GM21360 (cell line): ENCODE measurements around the gene ZNF583.

Experiments
- ATAC-seq: cut with Tn5 transposase; IDR thresholded peaks from one replicate; pipeline ENCODE4 v1.9.1; 2021; ENCODE audit warnings: mild to moderate bottlenecking, moderate library complexity; ENCODE audit not compliant: unreplicated experiment

Gene ZNF583

DNA sequence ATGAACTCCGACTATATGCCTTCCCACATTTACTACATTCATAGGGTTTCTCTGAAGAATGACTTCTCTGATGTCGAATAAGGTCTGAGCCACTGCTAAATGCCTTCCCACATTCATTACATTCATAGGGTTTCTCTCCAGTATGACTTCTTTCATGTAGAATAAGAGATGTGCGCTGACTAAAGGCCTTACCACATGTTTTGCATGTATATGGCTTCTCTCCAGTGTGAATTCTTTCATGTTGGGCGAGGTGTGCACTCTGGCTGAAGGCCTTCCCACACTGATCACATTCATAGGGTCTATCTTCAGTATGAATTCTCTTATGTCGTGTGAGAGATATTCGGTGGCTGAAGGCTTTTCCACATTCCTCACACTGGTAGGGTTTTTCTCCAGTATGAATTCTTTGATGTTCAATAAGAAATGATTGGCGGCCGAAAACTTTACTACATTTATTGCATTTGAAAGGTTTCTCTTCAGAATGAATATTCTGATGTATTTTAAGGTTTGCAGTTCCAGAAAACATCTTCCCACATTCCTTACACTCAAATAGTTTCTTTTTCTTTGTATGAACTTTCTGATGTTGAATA is 37.2 kb downstream of the ZNF583 start:
- ATAC-seq, result no peak

DNA sequence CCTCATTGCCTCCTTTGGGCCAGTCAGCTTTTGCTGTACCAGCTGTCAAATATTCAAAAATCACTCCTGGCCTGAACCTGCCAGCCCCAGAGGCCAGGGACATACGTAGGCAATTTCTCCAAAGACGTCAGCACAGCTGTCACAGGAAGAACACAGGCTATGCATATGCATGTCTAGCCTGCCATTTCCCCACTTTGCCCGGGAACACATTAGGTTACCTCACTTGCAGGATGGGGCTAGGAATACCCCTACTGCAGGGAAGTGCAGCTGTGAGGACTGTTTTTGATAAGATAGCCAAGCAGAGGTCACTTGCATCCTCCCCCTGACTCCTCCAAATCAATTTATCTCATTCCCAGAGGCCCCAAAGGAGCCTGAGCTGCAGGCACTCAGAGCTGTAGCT is 70.2 kb downstream of the ZNF583 start:
- no peak for ATAC-seq

DNA sequence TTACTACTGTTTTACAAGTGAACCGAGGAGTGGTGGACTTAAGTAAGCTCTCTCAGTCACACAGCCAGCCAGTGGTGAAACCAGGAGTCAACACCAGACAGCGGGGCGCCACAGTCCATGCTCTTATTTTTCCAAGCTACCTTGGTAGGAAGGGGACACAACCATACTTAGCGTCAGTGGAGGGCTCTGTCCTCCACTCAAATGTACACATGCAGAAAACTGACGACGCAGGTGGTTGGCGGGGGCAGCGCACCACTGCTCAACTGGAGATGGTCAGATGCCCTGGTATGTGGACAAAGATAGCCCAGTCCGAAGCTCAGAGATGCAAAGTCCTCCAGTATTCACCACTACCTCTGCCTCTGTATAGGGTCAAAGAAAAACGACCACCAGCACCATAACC is 72.0 kb downstream of the ZNF583 start:
- no peak for ATAC-seq
